ENCODE measurements around the gene EFCAB7.

GRCh38 chr1:63559357-63559756, 36.0 kb downstream of the EFCAB7 start:
- TF ChIP-seq CTCF (IDR thresholded peaks at IDR 0.05 in 8 of 11, conservative IDR thresholded peaks at IDR 0.05 in 3 of 11) (no peak), POLR2AphosphoS5 (IDR thresholded peaks at IDR 0.05) (no peak), POLR2A (IDR thresholded peaks at IDR 0.05) (no peak)
